GM21381 (cell line): ENCODE results near the gene SIAH2.

ENCODE experiments used
- ATAC-seq: cut with Tn5 transposase; IDR thresholded peaks from one replicate; pipeline ENCODE4 v1.9.1; 2021; ENCODE audit warnings: mild to moderate bottlenecking, moderate library complexity; ENCODE audit not compliant: unreplicated experiment

Gene SIAH2

GRCh38 chr3:150736316-150736719 is 26.7 kb downstream of the SIAH2 start:
- no peak for ATAC-seq

DNA sequence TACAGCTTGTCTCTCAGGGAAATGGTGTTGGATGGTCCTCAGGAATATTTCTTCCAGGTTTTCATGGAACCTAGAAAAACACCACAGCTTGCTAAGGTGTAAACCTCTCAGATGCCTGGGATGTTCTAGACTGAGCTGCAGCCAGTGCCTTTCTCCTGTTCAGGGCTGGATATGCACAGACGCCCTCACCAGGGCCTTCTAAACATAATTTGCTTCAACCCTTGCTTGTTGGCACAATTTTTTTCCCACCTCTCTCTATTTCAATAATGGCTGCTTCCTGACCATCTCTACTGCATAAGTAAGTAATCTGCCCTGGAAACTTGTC is 28.2 kb downstream of the SIAH2 start:
- ATAC-seq = no peak

DNA sequence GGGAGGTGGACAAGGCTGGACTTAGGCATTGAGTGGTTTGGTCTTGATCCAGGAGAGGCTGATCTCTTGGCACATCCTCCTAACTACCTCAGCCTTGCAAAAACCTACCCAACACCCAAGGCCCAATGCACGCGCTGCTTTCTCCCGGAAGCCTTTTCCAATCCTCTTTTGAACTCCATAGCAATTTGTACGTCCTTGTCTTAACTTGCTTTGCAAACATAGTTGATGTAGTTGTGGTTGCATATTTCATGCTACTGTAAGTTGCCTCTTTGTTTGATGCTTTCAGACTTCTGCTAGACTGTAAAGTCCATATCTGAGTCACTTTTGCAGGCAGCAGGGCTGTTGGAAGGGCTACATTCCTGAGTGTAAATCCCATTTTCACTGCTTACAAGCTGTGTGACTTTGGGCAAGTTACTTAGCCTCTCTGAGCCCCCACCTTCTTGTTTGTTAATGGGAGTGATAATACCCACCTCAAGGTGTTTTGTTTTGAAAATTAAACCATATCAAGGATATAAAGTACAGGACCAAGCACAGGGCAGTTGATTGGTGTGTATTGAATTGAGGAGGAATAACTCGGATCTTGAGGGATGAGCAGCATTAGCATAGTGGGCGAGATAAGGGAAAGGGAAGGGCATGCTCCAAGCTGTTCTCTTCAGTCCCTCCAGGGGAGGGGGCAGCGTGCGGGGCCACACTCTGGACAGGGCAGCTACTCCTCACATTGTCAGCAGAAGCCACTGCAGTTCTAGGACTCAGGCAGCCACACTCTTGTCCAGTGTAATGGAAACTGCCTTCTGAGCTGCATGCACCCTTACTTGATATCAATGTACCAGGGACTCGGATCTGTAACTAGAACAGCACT is 28.8 kb downstream of the SIAH2 start:
- no peak for ATAC-seq

DNA sequence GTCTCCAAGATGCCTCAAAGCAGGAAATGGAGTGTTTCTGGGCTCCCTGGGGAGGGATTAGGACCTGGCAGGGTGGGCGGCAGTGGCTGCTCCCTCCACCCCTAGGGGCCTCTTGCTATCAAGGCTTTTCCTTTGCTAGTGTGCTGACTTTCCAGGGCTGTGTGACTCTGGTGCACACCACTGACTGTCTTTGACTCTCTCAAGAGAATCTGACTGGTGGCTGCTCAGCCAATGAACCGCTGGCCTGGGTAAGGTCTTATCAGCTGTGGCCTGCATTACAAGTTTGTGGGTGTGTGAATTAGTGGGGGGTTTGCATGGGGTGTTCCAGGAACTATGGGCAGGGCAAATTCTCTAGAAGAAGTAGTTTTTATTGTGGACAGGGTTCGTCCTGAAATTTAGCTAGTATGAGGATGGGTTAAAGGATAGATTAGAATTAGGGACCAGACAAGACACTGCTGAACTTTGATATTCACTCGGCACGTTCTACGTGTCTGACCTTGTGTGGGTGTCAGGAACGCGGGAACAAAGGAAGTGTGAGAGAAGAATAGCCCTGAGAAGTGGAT is 29.5 kb downstream of the SIAH2 start:
- ATAC-seq = no peak

- no peak for ATAC-seq
These were observed 33.1 kb downstream of the SIAH2 start for GRCh38 chr3:150729682-150730360.

DNA sequence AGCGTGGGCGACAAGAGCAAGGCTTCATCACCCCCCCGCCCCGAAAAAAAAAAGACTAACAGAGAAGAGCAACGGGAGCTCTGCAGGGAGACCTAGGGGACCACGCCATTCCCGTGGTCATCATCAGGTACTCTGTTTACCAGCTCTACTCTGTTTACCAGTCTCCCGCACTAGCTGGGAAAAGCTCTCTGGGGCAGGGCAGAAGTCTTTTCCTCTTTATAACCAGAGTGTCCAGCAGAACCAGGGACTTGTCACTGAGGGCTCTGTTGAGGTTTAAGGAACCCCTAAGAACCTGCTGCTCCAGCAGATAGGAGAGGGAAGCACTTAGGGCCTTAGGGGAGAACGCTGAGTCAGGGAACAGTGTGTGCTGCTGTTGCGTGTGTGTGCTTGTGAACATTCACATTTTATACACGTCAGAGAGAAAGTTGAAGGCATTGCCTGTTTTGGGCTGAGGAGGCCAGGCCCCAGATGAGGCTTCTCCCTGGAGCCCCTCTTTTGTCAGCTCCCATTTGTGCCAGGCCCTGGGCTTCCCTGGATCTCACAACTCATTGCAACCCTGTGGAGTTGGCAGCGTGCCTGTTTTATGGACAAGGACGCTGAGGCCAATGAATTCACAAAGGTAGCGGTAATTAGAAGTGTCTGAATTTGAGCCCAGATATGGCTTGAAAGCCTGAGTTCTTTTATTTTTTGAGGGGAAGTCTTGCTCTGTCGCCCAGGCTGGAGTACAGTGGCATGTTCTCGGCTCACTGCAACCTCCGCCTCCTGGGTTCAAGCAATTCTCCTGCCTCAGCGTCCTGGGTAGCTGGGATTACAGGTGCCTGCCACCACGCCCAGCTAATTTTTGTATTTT is 35.1 kb downstream of the SIAH2 start:
- no peak for ATAC-seq

- ATAC-seq = no peak
These were observed 37.4 kb downstream of the SIAH2 start for GRCh38 chr3:150725548-150725947.

- ATAC-seq = no peak
These were observed 39.0 kb downstream of the SIAH2 start for GRCh38 chr3:150723946-150724345.

- no peak for ATAC-seq
These were observed 40.7 kb downstream of the SIAH2 start for GRCh38 chr3:150722267-150722666.

DNA sequence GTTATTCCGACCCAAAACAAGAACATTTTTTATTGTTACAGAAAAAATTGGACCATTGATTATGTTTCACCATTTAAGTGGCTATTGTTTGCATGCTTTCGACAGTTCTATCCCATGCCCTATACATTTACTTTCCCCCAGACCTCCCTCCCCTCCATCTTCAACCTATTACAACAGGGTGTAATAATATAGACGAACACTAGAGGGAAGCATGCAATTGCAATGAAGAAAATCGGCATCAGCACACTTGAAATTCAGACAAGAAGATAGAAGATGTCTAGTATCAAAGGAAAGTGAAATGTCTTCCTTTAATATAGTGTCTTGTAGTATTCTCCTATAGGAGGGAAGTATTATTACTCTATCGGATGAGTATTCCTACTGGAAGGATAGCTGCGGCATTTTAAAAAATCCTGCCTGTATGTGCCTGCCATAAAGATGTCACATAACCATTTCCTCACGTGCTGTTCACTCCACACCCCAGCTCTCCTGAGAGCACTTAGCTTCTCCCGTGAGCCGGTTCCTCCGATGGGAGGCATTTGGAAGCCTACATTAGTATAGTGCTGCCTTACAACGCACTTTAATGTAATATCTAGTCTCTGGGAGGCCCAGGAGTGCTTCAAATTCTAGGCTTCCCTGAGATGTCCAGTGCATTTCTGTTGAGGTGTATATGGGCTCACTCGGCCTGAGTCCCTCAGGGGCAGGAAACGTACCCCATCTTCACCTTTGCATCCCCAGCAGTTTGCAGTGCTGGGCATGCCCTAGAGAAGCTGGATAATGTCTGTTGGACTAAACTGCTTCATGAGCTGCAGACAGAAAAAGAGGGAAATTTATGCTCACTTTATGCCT is 41.5 kb downstream of the SIAH2 start:
- ATAC-seq = peak; percentile 73

DNA sequence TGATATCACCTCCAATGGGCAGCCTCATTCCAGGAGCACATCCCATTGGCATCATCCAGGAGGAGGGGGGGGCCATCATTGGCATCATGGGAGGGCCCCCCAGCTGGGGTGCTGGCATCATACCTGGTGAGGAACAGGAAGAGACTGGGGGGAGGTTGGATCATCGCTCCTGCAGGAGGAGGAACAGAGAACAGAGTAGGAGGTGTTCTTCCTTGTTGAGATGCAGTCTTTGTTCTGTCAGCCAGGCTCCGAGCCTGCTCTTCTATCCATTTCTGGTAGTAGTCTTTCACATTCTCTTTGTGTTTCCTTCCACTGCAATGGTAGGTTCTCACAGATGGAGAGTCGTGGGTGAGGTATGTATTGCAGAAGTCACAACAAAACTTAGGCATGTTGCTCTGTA is 42.5 kb downstream of the SIAH2 start:
- ATAC-seq = no peak

- no peak for ATAC-seq
These were observed 52.9 kb downstream of the SIAH2 start for GRCh38 chr3:150710097-150710496.

DNA sequence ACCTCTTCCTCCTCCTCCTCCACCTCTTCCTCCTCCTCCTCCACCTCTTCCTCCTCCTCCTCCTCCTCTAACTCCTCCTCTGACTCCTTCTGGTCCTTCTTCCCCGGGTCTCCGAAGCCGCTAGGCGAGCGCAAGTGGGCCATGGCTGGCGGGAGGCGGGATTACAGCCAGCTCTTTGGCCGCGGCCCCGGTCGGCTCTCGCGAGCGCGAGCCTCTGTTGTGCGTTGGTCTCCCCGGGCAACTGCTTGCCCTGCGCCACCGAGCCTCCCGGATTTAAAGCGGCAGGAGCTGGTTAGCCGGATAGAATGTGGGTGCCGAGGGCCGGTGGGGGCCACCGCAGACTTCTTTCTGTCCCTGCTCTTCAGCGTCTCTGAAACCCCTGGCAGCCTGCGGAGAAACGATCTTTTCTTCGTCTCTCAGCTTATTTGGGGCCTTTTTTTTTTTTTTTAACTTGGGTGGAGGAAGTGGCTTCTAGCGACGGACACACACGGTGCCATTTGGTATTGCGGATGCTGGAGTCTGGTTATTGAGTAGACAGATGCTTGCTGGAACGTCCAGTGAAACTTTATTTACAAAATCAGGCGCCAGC is 59.1 kb downstream of the SIAH2 start, which contains the start of gene ERICH6:
Gene ERICH6 (minus strand): TSS at position 165 of the 589 bp plus-strand sequence. CDS start 22 bp downstream, at position 143.
- ATAC-seq = peak; percentile 98

DNA sequence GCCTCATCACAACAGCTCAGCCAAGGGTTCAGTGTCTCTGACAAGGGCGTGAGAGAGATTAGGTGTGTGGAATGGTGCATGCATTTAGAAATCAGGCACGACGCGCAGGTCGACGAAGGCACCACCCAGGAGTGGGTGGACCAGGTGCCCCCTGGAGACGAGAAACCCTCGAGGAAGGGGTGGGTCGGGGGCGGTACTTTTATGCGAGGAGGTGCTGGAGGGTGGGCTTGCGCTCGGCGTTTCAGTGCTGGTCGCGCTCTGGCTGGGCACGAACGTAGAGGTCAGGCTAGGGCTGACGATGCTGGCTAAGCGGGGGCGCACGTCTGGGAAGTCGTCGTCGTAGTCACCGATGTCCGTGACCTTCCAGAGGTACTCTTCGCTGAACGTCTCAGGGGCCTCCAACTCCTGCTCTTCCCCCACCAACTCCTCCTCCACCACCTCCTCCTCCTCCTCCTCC is 59.6 kb downstream of the SIAH2 start:
- ATAC-seq = peak; percentile 36

- ATAC-seq = no peak
These were observed 63.8 kb downstream of the SIAH2 start for GRCh38 chr3:150699068-150699639.

DNA sequence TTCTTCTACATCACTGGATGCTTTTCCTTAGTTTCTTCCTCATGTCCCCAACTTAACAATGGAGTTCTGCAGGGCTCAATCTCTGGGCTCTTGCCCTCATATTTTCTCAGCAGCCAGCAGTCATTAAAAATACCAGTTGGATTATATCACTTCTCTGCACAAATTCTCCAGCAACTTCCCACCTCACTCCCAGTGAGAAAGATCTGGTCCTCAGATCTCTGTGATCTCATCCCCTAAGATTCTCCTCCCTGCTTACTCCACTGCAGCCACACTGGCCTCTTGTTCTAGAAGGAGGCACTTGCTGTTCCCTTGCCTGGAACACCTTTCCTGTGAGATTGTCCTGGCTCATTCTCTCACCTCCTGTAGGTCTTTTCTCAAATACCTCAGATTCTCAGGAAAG is 65.3 kb downstream of the SIAH2 start:
- ATAC-seq = no peak

DNA sequence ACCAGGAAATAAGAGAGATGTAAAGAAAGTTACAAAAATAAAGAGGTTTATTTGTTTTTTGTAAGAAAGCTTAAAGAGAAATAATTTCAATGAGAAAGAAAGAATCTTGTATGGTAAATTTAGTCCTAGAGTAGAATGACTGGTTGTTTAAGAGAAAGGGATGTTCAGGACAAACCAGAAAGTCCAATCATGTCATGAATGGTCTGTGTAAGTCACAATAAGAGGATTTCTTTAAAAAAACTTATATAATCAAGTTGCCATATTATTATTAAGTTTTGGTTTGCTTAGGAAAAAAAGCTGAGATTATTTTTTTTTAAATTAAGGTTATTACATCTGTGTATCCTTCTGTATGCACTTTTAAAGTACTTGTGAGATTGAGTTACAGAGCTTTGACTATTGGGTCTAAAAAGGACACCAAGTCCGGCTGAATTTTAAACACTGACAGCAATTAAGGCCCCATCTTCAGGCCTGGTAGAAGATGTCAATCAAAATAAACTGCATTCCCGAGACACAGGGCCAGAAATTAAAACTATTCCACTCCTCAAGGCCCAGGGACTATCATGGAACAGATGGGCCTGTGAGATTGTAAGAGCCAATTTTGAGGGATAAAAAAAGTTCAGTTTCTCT is 71.4 kb downstream of the SIAH2 start:
- no peak for ATAC-seq
